WI38 (cell line): ENCODE results near the gene DGKD.

Experiments
- H3K4me3 ChIP-seq: 2 replicates; pipeline ENCODE4 v1.5.1; 2011; ENCODE audit warnings: low read depth, mild to moderate bottlenecking, control low read depth, low read length
- TF ChIP-seq, protein P1 (sequence below): IDR thresholded peaks from 2 replicates; pipeline ENCODE4 v1.5.1; 2012; ENCODE audit warnings: low read depth, mild to moderate bottlenecking, control low read depth, low read length

DGKD gene

DNA sequence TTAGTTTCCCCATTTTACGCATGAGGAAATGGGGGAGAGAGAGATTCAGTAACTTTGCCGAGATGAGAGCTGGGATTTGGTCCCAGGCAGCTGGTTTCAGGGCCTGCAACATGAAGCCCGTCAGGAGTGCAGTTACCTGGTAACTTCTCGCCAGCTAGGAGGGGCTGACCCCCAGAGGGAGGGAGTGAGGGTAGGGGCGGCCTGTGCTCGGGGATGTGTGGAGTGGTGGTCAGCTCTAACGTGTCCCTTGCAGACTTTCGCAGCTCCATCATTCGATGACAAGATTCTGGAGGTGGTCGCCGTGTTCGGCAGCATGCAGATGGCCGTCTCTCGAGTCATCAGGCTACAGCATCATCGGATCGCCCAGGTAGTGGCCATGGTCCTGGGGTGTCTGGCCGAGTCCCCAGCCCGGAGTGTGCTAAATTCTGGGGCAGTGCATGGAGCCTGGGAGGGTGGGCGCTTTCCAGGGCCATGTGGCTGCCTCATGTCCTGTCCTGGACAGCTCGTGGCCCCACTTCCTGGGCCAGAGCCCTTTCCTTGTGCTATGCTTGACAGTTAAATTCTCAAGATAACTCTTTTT, 103.8 kb downstream of the DGKD start:
- TF ChIP-seq, protein P1, sequence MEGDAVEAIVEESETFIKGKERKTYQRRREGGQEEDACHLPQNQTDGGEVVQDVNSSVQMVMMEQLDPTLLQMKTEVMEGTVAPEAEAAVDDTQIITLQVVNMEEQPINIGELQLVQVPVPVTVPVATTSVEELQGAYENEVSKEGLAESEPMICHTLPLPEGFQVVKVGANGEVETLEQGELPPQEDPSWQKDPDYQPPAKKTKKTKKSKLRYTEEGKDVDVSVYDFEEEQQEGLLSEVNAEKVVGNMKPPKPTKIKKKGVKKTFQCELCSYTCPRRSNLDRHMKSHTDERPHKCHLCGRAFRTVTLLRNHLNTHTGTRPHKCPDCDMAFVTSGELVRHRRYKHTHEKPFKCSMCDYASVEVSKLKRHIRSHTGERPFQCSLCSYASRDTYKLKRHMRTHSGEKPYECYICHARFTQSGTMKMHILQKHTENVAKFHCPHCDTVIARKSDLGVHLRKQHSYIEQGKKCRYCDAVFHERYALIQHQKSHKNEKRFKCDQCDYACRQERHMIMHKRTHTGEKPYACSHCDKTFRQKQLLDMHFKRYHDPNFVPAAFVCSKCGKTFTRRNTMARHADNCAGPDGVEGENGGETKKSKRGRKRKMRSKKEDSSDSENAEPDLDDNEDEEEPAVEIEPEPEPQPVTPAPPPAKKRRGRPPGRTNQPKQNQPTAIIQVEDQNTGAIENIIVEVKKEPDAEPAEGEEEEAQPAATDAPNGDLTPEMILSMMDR = no peak
- no peak overlapping the region for H3K4me3 ChIP-seq

DNA sequence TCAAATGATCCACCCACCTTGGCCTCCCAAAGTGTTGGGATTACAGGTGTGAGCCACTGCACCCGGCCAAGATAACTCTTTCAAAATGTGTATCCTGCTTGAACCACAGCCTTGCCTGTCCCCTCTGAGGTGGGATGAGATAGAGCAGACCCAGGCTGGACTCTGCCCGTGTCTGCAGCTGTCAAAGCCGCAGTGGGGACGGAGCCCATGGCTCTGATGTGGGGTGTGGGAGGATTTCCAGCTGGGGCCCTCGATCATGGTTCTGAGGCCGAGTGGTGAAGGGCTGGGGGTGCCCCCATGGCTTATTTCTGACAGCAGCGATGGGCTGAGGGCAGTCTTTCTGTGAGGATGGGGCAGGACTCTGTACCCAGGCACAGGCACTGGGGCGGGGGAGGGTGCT, 104.5 kb downstream of the DGKD start:
- TF ChIP-seq, protein P1 = no peak

DNA sequence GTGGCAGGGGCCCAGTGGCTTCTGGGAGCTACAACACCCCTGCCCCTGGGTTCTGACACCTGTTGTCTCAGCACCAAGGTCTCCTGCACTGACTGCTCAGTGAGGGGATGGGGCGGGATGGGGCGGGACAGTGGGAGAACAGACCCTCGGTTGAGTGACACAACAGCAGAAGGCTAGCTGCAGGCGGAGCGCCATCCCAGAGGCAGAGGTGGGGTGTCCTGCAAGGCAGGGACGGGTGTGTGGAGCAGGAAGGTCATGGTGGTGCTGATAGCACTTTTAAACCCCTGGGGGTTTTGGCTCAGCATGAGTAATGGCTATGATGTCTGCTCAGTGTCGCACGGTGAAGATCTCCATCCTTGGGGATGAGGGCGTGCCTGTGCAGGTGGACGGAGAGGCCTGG, 105.1 kb downstream of the DGKD start:
- H3K4me3 ChIP-seq = no peak overlapping the region
- TF ChIP-seq, protein P1 = no peak

More for the DNA sequence above, 104.5 kb downstream of the DGKD start:
- no peak overlapping the region for H3K4me3 ChIP-seq

DNA sequence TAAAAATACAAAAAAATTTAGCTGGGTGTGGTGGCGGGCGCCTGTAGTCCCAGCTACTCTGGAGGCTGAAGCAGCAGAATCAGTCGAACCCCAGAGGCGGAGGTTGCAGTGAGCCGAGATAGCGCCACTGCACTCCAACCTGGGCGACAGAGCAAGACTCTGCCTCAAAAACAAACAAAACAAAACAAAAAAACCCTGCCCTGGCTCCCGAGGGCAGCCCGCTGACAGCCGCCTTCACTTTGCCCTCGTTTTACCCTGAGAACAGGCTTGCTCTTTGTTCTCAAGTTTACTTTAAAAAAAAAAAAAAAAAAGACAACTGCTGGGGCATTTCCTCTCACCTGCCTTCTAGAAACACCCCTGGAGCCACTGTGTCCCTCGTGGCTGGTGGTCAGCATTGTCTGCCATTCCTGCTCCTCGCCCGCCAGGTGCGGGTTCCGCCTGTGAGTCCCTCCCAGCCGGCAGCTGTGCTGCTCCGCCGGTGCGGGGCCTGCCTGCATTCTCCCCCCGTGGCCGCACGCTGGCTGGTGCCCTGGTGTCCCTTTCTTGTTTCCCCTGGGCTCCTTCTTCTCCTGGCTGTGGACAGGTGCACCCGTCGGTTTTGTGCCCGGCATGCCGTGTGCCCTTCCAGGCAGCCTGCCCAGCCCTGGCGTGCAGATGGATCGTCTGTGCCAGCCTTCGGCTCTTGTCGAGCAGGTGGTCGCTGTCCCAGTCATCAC, 106.6 kb downstream of the DGKD start:
- H3K4me3 ChIP-seq = no peak overlapping the region
- TF ChIP-seq, protein P1 = no peak

DNA sequence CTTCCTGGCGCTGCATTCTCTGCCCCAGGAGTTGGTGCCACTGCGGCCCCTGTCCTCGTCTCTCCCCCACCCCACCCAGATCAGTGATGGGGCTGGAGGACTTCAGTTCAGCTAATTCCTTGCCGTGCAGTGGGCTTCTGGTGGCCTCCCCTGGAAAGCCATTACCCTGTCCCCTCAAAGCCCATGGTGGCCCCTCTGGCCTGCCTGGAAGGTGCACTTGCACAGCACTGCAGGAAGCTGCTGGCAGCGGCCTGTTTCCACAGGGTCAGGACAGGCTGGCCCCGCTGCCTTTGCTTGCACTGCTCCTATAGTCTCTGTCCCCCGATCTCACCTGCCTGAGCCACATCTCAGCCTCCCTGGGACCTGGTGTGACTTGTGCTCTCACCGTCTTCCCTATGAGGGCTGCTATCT, 107.2 kb downstream of the DGKD start:
- TF ChIP-seq, protein P1 = no peak
- H3K4me3 ChIP-seq = no peak overlapping the region

DNA sequence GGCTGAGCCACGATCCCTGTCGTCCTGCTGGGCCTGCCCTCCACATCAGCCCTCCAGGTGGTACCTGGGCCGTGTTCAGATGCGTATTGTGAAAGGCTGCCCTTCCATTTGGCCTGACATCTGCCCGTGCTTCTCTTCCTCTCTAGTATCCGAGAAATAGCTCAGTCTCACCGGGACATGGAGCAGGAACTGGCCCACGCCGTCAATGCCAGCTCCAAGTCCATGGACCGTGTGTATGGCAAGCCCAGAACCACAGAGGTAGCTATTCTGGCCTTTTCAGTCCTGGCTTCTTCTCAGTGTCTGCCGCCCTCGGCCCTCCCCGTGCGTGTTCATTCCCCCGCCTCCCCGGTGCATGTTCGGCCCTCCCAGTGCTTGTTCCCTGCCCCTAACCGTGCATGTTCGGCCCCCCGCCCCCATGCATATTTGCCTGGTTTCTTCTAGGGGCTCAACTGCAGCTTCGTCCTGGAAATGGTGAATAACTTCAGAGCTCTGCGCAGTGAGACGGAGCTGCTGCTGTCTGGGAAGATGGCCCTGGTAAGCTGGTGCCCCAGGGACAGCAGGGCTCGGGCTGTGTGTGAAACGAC, 108.0 kb downstream of the DGKD start:
- TF ChIP-seq, protein P1 = no peak
- no peak overlapping the region for H3K4me3 ChIP-seq

DNA sequence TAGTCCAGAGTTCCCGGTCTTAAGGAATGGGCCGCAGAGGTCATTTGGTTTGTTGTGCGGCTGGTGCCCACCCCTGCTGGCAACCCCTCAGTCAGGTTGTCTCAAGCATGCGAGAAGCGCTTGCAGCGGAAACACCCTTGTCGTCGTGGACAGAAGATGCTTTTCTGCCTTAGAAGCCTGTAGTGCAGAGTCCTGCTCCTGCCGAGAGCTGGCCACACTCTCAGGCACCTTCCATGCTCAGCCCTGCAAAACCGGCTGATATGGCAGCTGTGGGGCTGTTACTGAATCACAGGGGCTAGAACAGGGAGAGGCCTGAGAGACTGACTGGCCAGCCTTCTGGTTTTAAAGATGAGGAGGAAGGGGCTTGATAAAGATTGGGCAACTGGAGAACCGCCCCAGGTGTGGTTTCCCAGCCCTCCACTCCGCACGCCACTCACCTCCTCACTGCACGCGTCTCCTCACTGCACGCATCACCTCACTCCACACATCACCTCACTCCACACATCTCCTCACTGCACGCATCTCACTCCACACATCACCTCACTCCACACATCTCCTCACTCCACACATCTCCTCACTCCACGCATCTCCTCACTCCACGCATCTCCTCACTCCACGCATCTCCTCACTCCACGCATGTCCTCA, 108.7 kb downstream of the DGKD start:
- TF ChIP-seq, protein P1 = no peak
- no peak overlapping the region for H3K4me3 ChIP-seq
